Loucy (cell line): ENCODE results near the gene AARSD1.
"Not testable (repeated sequence)": the region's sequence is repeated elsewhere in the genome, so short reads cannot be mapped to it uniquely, and the experiment has no call there.

Experiments
- H2AFZ ChIP-seq: fragments of 200-600 bp; sonication (generic); 2 replicates; pipeline ENCODE4 v1.6.0; 2016; ENCODE audit warnings: antibody characterized with exemption, mild to moderate bottlenecking, low read length, moderate library complexity
- H3F3A ChIP-seq: fragments of 200-600 bp; 2 replicates; pipeline ENCODE4 v1.6.0; 2016; ENCODE audit warnings: antibody characterized with exemption, low read depth, mild to moderate bottlenecking
- H3K27me3 ChIP-seq: fragments of 200-600 bp; sonication (generic); 2 replicates; pipeline ENCODE4 v1.6.1; 2014; ENCODE audit warnings: low read length, mild to moderate bottlenecking; ENCODE audit not compliant: insufficient read depth, poor library complexity, severe bottlenecking
- H3K36me3 ChIP-seq: fragments of 200-600 bp; sonication (generic); 2 replicates; pipeline ENCODE4 v1.6.1; 2016; ENCODE audit warnings: low read length; ENCODE audit not compliant: insufficient read depth
- H3K4me1 ChIP-seq: fragments of 200-600 bp; sonication (generic); 2 replicates; pipeline ENCODE4 v1.5.1; 2014; ENCODE audit warnings: low read length, mild to moderate bottlenecking; ENCODE audit not compliant: insufficient read depth, poor library complexity, severe bottlenecking
- H3K4me2 ChIP-seq: fragments of 200-600 bp; sonication (generic); 2 replicates; pipeline ENCODE4 v1.6.0; 2014; ENCODE audit warnings: antibody characterized with exemption, low read length, low read depth, mild to moderate bottlenecking; ENCODE audit not compliant: poor library complexity, severe bottlenecking
- H3K4me3 ChIP-seq: fragments of 200-600 bp; sonication (generic); 2 replicates; pipeline ENCODE4 v1.5.1; 2014; ENCODE audit warnings: low read length, mild to moderate bottlenecking, mixed read lengths; ENCODE audit not compliant: poor library complexity, severe bottlenecking
- H3K79me2 ChIP-seq: fragments of 200-600 bp; sonication (generic); 2 replicates; pipeline ENCODE4 v1.6.1; 2014; ENCODE audit warnings: low read length; ENCODE audit not compliant: insufficient read depth
- H3K9ac ChIP-seq: fragments of 200-600 bp; sonication (generic); 2 replicates; pipeline ENCODE4 v1.6.0; 2014; ENCODE audit warnings: mild to moderate bottlenecking, low read depth, low read length, moderate library complexity; ENCODE audit not compliant: poor library complexity, severe bottlenecking
- H3K9me2 ChIP-seq: fragments of 200-600 bp; sonication (generic); replicated peaks from 2 replicates; pipeline ENCODE4 v1.6.1; 2016; ENCODE audit warnings: low read depth, low read length, mixed read lengths
- H3K9me3 ChIP-seq: fragments of 200-600 bp; sonication (generic); 2 replicates; pipeline ENCODE4 v1.6.1; 2014; ENCODE audit warnings: mild to moderate bottlenecking, antibody characterized with exemption, low read length, low read depth; ENCODE audit not compliant: insufficient read depth
- H4K20me1 ChIP-seq: fragments of 200-600 bp; sonication (generic); 2 replicates; pipeline ENCODE4 v1.6.0; 2014; ENCODE audit warnings: antibody characterized with exemption, low read length, mild to moderate bottlenecking; ENCODE audit not compliant: insufficient read depth, poor library complexity, severe bottlenecking
- CTCF ChIP-seq: fragments of 200-600 bp; sonication (generic); conservative IDR thresholded peaks from 2 replicates; pipeline ENCODE4 v1.5.1; 2014; ENCODE audit warnings: mild to moderate bottlenecking, antibody characterized with exemption, low read length
- EZH2phosphoT487 ChIP-seq: fragments of 200-600 bp; IDR thresholded peaks from 2 replicates; pipeline ENCODE4 v1.6.1; 2018; ENCODE audit warnings: antibody characterized with exemption, mild to moderate bottlenecking, moderate library complexity, borderline replicate concordance

AARSD1 gene

GRCh38 chr17:43010667-43011308 lies 46.5 kb upstream of the AARSD1 start:
- Histone ChIP-seq H2AFZ (no peak overlapping the region), H3F3A (no peaks in the 10 kb centered on the region), H3K79me2 (no peaks in the 10 kb centered on the region), H3K4me1 (no peaks in the 10 kb centered on the region), H3K4me2 (no peak overlapping the region), H3K27me3 (no peaks in the 10 kb centered on the region), H4K20me1 (no peaks in the 10 kb centered on the region), H3K9me3 (no peaks in the 10 kb centered on the region), H3K9me2 (no peaks in the 10 kb centered on the region), H3K36me3 (peaks cover 14% of the 10 kb centered on the region; the same call in 1 of the 2 replicates), H3K4me3 (no peak overlapping the region), H3K9ac (no peak overlapping the region)
- no peak for TF ChIP-seq EZH2phosphoT487
- no peak for TF ChIP-seq CTCF

GRCh38 chr17:43006639-43007551 lies 42.6 kb upstream of the AARSD1 start, which contains the start of gene IFI35:
Gene IFI35, plus strand, starts transcription at chr17:43006784. Its CDS starts 164 bp downstream, at chr17:43006948.
- Histone ChIP-seq H3K9me3 (no peaks in the 10 kb centered on the region), H3K36me3 (peaks cover 12% of the 10 kb centered on the region; the same call in 1 of the 2 replicates), H2AFZ (peak within 1 kb of the TSS; percentile 77), H3K4me2 (peak within 1 kb of the TSS; percentile 83), H3K27me3 (no peaks in the 10 kb centered on the region), H4K20me1 (no peaks in the 10 kb centered on the region), H3K9ac (peak within 1 kb of the TSS; percentile 81), H3K79me2 (no peaks in the 10 kb centered on the region), H3K4me3 (peak within 1 kb of the TSS; percentile 76), H3K9me2 (no peaks in the 10 kb centered on the region), H3F3A (peaks cover 2% of the 10 kb centered on the region; the same call in 1 of the 2 replicates), H3K4me1 (no peaks in the 10 kb centered on the region)
- TF ChIP-seq CTCF (peak; percentile 69), EZH2phosphoT487 (no peak)

- Histone ChIP-seq H4K20me1 (peaks cover 25% of the 10 kb centered on the region), H3K4me1 (peaks cover 14% of the 10 kb centered on the region), H2AFZ (no peak overlapping the region), H3K79me2 (peaks cover 30% of the 10 kb centered on the region), H3K27me3 (peaks cover 5% of the 10 kb centered on the region), H3F3A (peaks cover 2% of the 10 kb centered on the region; the same call in 1 of the 2 replicates), H3K4me2 (no peak overlapping the region), H3K9ac (no peak overlapping the region), H3K36me3 (peaks cover 24% of the 10 kb centered on the region; the same call in 1 of the 2 replicates), H3K4me3 (no peak overlapping the region), H3K9me3 (no peaks in the 10 kb centered on the region), H3K9me2 (no peaks in the 10 kb centered on the region)
- TF ChIP-seq CTCF, result no peak
- no peak for TF ChIP-seq EZH2phosphoT487
Observed at GRCh38 chr17:43003542-43004172, 39.4 kb upstream of the AARSD1 start.

GRCh38 chr17:43000894-43001293 lies 36.6 kb upstream of the AARSD1 start:
- not testable (repeated sequence) for H2AFZ ChIP-seq, H3K27me3 ChIP-seq, H3K9me2 ChIP-seq, H3K4me3 ChIP-seq, H3F3A ChIP-seq, H3K9me3 ChIP-seq
- H3K4me1 ChIP-seq, result peaks cover 22% of the 10 kb centered on the region
- peak overlapping the region; percentile 40 for H3K9ac ChIP-seq
- peaks cover 24% of the 10 kb centered on the region; the same call in 1 of the 2 replicates for H3K36me3 ChIP-seq
- peak overlapping the region; percentile 13 for H3K4me2 ChIP-seq
- H3K79me2 ChIP-seq, result peaks cover 35% of the 10 kb centered on the region
- H4K20me1 ChIP-seq, result peaks cover 28% of the 10 kb centered on the region
